Activated T-helper 2 cell treated with anti-CD3 and anti-CD28 coated beads, Interferon-gamma antibody, Interleukin-2, Interleukin-4, amounts not matched to agents 10 μg/mL and 5 μg/mL and 100 μg/mL, durations not matched to agents 14 hours and 24 hours and 36 hours (primary cell): ENCODE data around the gene NIP7. TPM values are rescaled to one million over a fixed set of nuclear protein-coding genes. Genes with fewer than 3 reads are reported as not detected.
"Not testable (repeated sequence)": the region's sequence is repeated elsewhere in the genome, so short reads cannot be mapped to it uniquely, and the experiment has no call there.

Experiments used
- DNase-seq: peaks from one replicate; pipeline ENCODE4 v3.0.0; 2021; ENCODE audit warnings: low spot score
- H3K27ac Mint-ChIP-seq: one replicate; pipeline ENCODE4 v1.8.0; 2021; ENCODE audit warnings: mixed read lengths
- H3K27me3 Mint-ChIP-seq: one replicate; pipeline ENCODE4 v1.8.0; 2021; ENCODE audit warnings: low read depth, mixed read lengths
- H3K36me3 Mint-ChIP-seq: one replicate; pipeline ENCODE4 v1.8.0; 2021; ENCODE audit warnings: low read depth, mixed read lengths
- H3K4me1 Mint-ChIP-seq: one replicate; pipeline ENCODE4 v1.8.0; 2021; ENCODE audit warnings: low read depth, mixed read lengths
- H3K4me3 Mint-ChIP-seq: one replicate; pipeline ENCODE4 v1.8.0; 2021; ENCODE audit warnings: low read depth, mild to moderate bottlenecking, moderate library complexity, mixed read lengths
- H3K9me3 Mint-ChIP-seq: one replicate; pipeline ENCODE4 v1.8.0; 2021; ENCODE audit warnings: mixed read lengths
- intact Hi-C: fragments of 100-400 bp; cut with micrococcal nuclease; formaldehyde crosslinking; loops from one replicate; pipeline ENCODE4 v1.15.1; 2023
- total RNA-seq: library from RNA; stranded (reverse); gene quantifications from 2 replicates; pipeline ENCODE4 v1.2.3, GENCODE V29; 2022

The NIP7 gene
- total RNA-seq, 1 donor from 2014 or later, result 60.5 TPM

- no peaks in the 10 kb centered on the region for H3K9me3 Mint-ChIP-seq
- H3K4me3 Mint-ChIP-seq, result no peak overlapping the region
- no peaks in the 10 kb centered on the region for H3K27me3 Mint-ChIP-seq
- no peak overlapping the region for H3K27ac Mint-ChIP-seq
- H3K4me1 Mint-ChIP-seq, result peaks cover 23% of the 10 kb centered on the region
- intact Hi-C loops, result loop anchor here (5.0 kb wide), 1 partner anchor 418 kb away; the partner anchor contains the start of gene NOB1
- H3K36me3 Mint-ChIP-seq, result peaks cover 64% of the 10 kb centered on the region
- DNase-seq, result no peak
Measured at GRCh38 chr16:69334696-69335095, 4.9 kb upstream of the NIP7 start.

GRCh38 chr16:69338557-69339288, 849 bp upstream of the NIP7 start:
- Mint-ChIP-seq H3K27ac (peak overlapping the region; percentile 86), H3K9me3 (no peaks in the 10 kb centered on the region), H3K4me3 (peak overlapping the region; percentile 98), H3K27me3 (no peaks in the 10 kb centered on the region), H3K36me3 (peaks cover 74% of the 10 kb centered on the region), H3K4me1 (peaks cover 31% of the 10 kb centered on the region)
- no peak for DNase-seq
- intact Hi-C loops, result loop anchor here (1.0 to 5.0 kb wide), 5 partner anchors 8 to 414 kb away; partner anchors contain the start of genes NOB1, PDF and VPS4A

- Mint-ChIP-seq H3K36me3 (peaks cover 67% of the 10 kb centered on the region), H3K27me3 (no peaks in the 10 kb centered on the region), H3K9me3 (no peaks in the 10 kb centered on the region), H3K27ac (peak overlapping the region; percentile 96), H3K4me3 (peak overlapping the region; percentile 98), H3K4me1 (peaks cover 32% of the 10 kb centered on the region)
- intact Hi-C loops, result no loop called here
- no peak for DNase-seq
Measured at GRCh38 chr16:69340095-69340644, 598 bp downstream of the NIP7 start.

DNA sequence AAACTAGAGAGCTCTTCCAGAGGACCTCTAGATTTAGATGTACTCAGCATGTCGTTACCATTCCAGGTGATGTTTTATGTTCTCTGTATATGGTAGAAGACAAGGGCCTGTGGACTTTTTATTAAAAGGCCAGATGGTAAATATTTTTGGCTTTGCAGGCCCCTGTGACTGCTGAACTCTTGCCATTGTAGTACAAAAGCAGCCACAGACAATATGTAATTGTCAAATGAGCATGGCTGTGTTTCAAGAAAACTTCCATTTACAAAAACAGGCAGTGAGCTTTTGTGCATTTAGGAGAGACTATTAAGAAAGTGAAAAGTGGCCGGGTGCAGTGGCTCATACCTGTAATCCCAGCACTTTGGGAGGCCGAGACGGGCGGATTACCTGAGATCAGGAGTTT, 4.6 kb downstream of the NIP7 start:
- Mint-ChIP-seq H3K36me3 (peaks cover 46% of the 10 kb centered on the region), H3K9me3 (no peaks in the 10 kb centered on the region), H3K27me3 (no peaks in the 10 kb centered on the region), H3K27ac (no peak overlapping the region), H3K4me3 (no peak overlapping the region), H3K4me1 (peaks cover 19% of the 10 kb centered on the region)
- intact Hi-C loops, result no loop called here
- DNase-seq, result no peak

DNA sequence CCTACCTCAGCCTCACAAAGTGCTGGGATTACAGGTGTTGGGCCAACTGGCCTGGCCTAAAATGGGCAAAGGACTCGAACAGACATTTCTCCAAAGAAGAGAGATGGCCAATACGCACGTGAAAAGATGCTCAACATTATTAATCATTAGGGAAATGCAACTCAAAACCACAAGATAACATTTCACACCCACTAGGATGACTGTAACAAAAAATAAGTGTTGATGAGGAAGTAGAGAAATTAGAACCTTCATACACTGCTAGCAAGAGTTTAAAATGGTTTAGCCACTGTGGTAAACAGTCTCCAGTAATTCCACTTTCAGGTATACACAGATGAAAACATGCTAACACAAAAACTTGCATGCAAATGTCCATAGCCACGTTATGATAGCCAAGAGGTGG, 6.4 kb downstream of the NIP7 start:
- Mint-ChIP-seq H3K27ac (no peak overlapping the region), H3K36me3 (peaks cover 39% of the 10 kb centered on the region), H3K27me3 (no peaks in the 10 kb centered on the region), H3K4me1 (peaks cover 17% of the 10 kb centered on the region), H3K9me3 (no peaks in the 10 kb centered on the region), H3K4me3 (no peak overlapping the region)
- no peak for DNase-seq
- intact Hi-C loops, result no loop called here

GRCh38 chr16:69346683-69347082, 7.1 kb downstream of the NIP7 start:
- Mint-ChIP-seq H3K4me1 (peaks cover 11% of the 10 kb centered on the region), H3K27me3 (no peaks in the 10 kb centered on the region), H3K4me3 (no peak overlapping the region), H3K9me3 (no peaks in the 10 kb centered on the region), H3K36me3 (peaks cover 31% of the 10 kb centered on the region), H3K27ac (no peak overlapping the region)
- intact Hi-C loops, result no loop called here
- DNase-seq, result no peak

DNA sequence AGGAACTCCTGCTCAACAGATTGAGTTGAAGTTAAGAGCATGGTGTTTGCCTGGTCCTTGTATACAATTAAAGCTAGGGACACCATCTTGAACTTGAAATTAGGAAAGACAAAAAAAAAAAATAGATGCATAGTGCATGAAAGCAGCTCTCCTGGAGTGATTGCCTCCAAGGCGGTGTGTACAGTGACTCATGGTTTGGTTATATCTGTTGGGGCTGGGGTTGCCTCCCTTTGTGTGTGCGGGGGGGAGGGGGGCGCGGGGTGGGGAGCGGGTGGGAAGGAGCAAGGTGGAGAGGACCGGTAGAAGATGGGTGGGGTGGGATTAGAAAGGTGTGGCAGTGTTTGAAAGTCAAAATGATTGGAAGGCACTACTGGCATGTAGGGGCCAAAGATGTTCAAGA, 8.7 kb downstream of the NIP7 start:
- DNase-seq, result no peak
- Mint-ChIP-seq H3K27ac (no peak overlapping the region), H3K4me1 (peaks cover 8% of the 10 kb centered on the region), H3K36me3 (peaks cover 28% of the 10 kb centered on the region), H3K27me3 (no peaks in the 10 kb centered on the region), H3K9me3 (no peaks in the 10 kb centered on the region), H3K4me3 (no peak overlapping the region)
- intact Hi-C loops, result no loop called here

DNA sequence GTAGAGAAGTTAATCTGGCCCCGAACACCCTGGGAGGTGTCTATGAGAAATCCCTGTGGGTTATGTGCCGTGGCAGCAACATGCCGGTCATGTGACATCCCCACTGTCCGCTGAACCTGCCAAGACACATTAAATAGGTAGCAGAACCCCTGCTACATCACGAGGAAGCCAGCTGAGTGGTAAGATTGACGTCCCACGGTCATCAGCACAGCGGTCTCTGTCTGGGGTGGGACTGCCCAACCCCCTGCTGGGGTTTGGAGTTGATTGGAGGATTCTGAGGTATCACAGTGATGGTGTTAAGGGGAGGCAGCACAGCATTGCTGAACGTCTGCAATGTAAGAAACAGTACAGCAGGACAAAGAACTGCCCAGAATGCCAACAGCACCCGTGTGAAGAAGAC, 10.0 kb downstream of the NIP7 start:
- Mint-ChIP-seq H3K36me3 (peaks cover 22% of the 10 kb centered on the region), H3K9me3 (no peaks in the 10 kb centered on the region), H3K4me3 (no peak overlapping the region), H3K27me3 (no peaks in the 10 kb centered on the region), H3K27ac (no peak overlapping the region), H3K4me1 (peaks cover 6% of the 10 kb centered on the region)
- no peak for DNase-seq
- intact Hi-C loops, result no loop called here

- H3K27ac Mint-ChIP-seq, result no peak overlapping the region
- H3K4me1 Mint-ChIP-seq, result peaks cover 5% of the 10 kb centered on the region
- H3K27me3 Mint-ChIP-seq, result no peaks in the 10 kb centered on the region
- H3K36me3 Mint-ChIP-seq, result peaks cover 25% of the 10 kb centered on the region
- no peaks in the 10 kb centered on the region for H3K9me3 Mint-ChIP-seq
- intact Hi-C loops, result no loop called here
- no peak for DNase-seq
- H3K4me3 Mint-ChIP-seq, result no peak overlapping the region
Measured at GRCh38 chr16:69350536-69351133, 11.1 kb downstream of the NIP7 start.

- H3K4me1 Mint-ChIP-seq, result no peaks in the 10 kb centered on the region
- peaks cover 33% of the 10 kb centered on the region for H3K36me3 Mint-ChIP-seq
- intact Hi-C loops, result no loop called here
- no peak within 1 kb of the TSS for H3K4me3 Mint-ChIP-seq
- no peaks in the 10 kb centered on the region for H3K9me3 Mint-ChIP-seq
- DNase-seq, result no peak
- no peaks in the 10 kb centered on the region for H3K27me3 Mint-ChIP-seq
- H3K27ac Mint-ChIP-seq, result no peak within 1 kb of the TSS
Measured at GRCh38 chr16:69351309-69352027, 11.9 kb downstream of the NIP7 start, which contains the start of gene TMED6. TSS of gene TMED6 (minus strand) at chr16:69351786. CDS start at chr16:69351753, 33 bp downstream.

DNA sequence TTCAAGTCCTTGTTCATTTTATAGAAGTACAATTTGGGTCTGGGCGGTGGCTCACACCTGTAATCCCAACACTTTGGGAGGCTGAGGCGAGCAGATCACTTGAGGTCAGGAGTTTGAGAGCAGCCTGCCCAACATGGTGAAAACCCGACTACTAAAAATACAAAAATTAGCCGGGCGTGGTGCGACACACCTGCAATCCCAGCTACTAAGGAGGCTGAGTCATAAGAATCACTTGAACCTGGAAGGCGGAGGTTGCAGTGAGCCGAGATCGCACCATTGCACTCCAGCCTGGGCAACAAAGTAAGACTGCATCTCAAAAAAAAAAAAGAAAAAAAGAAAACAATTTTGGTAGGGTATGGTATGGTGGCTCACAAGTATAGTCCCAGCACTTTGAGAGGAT, 20.5 kb downstream of the NIP7 start:
- H3K27ac Mint-ChIP-seq, intact Hi-C loops, H3K27me3 Mint-ChIP-seq: not testable (repeated sequence)

GRCh38 chr16:69363281-69363717, 23.7 kb downstream of the NIP7 start:
- Mint-ChIP-seq H3K27ac (no peak overlapping the region), H3K27me3 (no peaks in the 10 kb centered on the region), H3K4me3 (no peak overlapping the region), H3K36me3 (peaks cover 59% of the 10 kb centered on the region), H3K9me3 (no peaks in the 10 kb centered on the region), H3K4me1 (peaks cover 8% of the 10 kb centered on the region)
- intact Hi-C loops, result no loop called here
- no peak for DNase-seq

More for the DNA sequence above, 20.5 kb downstream of the NIP7 start:
- H3K4me3 Mint-ChIP-seq, H3K4me1 Mint-ChIP-seq, H3K9me3 Mint-ChIP-seq, DNase-seq: not testable (repeated sequence)
- H3K36me3 Mint-ChIP-seq, result peaks cover 57% of the 10 kb centered on the region
